PC-3 (cell line): ENCODE measurements around the gene YY2.

Source experiments
- EZH2 ChIP-seq: fragments of 300-600 bp; sonication (generic); IDR thresholded peaks from one replicate; pipeline ENCODE4 v1.6.1; 2017; ENCODE audit warnings: antibody characterized with exemption, mild to moderate bottlenecking, low read length; ENCODE audit not compliant: unreplicated experiment
- EZH2phosphoT487 ChIP-seq: fragments of 300-600 bp; sonication (generic); IDR thresholded peaks from 2 replicates; pipeline ENCODE4 v1.6.1; 2018; ENCODE audit warnings: mild to moderate bottlenecking, antibody characterized with exemption, low read length, borderline replicate concordance
- TF ChIP-seq, protein P1 (sequence below): fragments of 300-600 bp; sonication (generic); conservative IDR thresholded peaks from 2 replicates; pipeline ENCODE4 v1.5.1; 2017; ENCODE audit warnings: antibody characterized with exemption, low read depth, mild to moderate bottlenecking, low read length

DNA sequence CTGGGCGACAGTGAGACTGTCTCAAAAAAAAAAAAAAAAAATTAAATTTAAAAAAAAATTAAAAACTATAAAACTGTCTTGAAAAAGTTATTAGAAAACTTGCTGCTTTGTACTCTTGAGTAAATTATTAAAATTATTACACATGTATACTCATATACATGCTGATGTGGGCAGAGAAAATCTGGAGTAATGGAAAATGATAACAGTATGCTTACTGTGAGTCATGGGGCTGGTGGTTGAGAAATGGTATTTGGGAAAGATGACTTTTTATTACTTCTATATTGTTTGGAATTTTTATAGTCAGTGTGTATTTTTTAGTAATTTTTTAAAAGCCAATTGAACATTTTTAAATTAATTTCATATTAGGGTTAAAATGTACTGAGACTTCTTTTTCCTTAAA lies 7.5 kb downstream of the YY2 start:
- TF ChIP-seq EZH2 = no peak
- TF ChIP-seq, protein P1, sequence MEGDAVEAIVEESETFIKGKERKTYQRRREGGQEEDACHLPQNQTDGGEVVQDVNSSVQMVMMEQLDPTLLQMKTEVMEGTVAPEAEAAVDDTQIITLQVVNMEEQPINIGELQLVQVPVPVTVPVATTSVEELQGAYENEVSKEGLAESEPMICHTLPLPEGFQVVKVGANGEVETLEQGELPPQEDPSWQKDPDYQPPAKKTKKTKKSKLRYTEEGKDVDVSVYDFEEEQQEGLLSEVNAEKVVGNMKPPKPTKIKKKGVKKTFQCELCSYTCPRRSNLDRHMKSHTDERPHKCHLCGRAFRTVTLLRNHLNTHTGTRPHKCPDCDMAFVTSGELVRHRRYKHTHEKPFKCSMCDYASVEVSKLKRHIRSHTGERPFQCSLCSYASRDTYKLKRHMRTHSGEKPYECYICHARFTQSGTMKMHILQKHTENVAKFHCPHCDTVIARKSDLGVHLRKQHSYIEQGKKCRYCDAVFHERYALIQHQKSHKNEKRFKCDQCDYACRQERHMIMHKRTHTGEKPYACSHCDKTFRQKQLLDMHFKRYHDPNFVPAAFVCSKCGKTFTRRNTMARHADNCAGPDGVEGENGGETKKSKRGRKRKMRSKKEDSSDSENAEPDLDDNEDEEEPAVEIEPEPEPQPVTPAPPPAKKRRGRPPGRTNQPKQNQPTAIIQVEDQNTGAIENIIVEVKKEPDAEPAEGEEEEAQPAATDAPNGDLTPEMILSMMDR = no peak
- TF ChIP-seq EZH2phosphoT487 = no peak
